Right kidney (tissue), 1 donor: ENCODE data around the gene FCHSD2.
"Not testable (repeated sequence)": the region's sequence is repeated elsewhere in the genome, so short reads cannot be mapped to it uniquely, and the experiment has no call there.

Experiments used
- DNase-seq: peaks from one replicate; pipeline ENCODE4 v3.0.0-alpha.2; 2016

The FCHSD2 gene

DNA sequence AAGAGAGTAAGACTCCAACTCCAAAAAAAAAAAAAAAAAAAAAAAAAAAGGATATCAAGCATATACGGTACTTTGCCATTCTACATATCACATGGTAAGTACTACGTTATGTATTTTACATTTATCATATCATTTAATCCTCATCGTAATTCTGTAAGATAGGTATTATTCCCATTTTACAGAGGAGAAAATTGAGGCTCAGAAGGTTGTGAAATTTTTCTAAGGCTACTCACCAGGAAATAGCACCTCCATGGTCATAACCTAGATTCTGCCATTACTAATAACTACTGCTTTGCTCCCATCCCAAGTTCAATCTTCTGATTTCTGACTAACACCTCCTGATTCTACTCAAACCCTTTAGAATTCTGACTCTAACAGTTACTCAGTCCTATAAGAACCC, 138.0 kb downstream of the FCHSD2 start:
- DNase-seq: no peak

DNA sequence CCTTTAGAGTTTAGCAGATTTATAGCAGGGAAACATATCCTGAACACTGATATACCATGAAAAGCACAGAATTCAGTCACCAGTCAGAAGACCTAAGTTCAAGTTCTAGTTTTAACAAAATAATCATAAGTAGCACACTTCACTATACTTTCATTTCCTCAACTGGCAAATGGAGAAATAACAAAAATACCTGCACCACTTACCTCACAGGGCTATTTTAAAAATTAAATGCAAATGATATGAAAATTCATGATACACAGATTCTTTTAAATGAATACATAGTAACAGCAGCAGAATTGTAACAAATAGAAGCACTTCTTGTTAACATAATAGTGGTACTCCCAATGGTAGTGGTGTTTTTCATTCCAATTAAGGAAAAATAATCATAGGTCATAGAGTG, 139.0 kb downstream of the FCHSD2 start:
- DNase-seq: no peak

DNA sequence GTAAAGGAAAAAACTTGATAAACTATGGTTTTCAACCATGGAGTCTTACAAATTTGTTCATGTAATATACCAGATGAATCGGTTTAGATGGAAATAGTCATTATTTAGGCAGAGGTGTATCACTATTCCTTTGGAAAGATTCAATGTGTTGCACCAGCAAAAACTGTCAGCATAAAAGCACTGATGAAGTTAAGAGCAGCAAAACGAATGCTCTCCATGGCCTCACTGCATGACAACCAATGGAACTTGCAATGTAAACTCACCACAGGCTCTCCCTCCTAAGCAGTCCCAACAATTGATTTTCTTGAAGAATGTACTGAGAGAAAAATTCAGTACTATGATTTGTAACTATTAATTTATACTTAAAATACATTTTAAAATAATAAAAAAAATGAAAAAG, 139.9 kb downstream of the FCHSD2 start:
- no peak for DNase-seq

DNA sequence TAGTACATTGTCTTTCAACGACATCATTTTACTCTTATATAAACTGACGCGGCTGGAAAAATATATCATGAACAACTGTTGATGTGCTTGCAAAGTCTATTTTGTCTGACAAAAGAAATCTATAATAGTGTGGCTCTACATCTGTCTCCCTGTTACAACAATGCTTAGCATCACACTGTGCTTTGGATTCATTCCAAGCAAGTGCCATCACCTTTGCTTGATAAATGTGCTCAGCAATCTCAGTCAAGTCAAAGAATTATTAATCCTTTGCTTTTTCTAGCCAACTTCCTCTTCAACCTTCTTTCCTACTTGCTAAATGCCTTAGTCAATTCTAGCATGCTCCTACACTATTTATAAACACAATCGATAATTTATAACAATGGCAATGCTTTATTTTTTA, 140.5 kb downstream of the FCHSD2 start:
- DNase-seq: no peak

DNA sequence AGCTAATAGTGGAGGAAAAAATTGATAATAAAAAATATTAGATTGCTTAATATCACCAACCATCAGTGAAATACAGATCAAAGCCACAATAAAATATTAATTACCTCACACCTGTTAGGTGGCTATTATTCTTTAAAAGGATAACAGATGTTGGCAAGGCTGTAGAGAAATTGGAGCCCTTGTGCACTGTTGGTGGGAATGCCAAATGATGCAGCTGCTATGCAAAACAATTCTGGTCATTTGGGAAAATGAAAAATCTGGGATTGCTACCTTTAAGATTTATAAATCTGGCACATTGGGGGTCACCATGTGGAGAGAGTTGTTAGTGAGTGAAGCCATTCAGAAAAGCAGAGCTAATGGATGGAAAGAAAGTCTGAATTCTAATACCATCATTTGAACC, 143.4 kb downstream of the FCHSD2 start:
- DNase-seq: no peak

DNA sequence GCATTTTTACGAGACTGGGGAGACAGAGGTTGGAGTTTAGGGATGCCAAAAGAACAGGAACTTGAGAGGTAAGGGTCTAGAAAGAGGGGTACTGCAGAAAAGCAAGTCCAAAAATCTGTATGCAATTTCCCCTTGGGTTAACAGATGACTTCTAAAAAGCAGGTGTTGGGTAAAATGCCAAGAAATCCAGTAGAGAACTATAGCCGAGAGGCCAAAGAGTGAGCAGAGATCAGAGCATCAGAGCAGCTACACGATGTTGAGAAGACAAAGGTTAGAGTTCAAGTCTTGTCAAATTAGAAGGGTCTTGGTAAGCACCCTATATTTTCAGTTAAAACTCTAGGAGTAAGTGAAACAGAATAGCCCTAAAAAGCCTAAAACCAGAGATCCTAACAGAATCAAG, 145.2 kb downstream of the FCHSD2 start:
- DNase-seq: no peak

DNA sequence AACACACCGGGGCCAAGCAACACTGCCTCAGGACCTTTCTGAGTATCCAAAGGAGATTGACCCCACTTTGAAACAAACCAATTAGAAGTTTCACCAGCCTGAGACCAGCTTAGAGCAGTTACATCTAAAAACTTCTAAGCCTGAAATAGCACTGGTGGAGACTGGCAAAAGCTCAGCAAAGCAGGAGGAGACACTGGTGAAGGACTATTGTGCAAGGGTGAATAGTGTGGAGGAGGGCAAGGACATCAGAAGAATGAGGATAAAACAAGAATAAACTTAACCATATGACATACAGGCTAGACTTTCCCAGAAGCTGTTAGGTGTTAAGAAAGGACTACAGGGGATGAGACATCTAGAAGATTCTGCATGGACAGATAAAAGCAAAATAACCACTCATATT, 152.4 kb downstream of the FCHSD2 start:
- no peak for DNase-seq

DNA sequence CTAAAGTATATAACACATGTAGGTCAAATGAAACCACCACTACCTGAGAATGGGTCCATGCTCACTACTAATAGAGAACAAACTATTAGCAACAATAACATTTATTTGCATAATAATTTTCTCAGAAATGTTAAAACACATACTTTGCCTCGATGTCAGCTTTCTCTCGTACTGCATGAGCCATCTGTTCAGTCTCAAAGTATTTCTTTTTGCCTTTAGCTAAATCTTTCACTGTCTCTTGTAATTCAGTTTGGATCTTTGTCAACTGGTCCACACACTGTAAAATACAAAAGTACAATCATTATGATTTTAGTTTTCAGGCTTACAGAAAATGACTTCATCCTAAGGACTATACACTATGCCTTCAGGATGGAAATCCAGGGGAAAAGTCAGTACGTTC, 153.3 kb downstream of the FCHSD2 start:
- DNase-seq: no peak

DNA sequence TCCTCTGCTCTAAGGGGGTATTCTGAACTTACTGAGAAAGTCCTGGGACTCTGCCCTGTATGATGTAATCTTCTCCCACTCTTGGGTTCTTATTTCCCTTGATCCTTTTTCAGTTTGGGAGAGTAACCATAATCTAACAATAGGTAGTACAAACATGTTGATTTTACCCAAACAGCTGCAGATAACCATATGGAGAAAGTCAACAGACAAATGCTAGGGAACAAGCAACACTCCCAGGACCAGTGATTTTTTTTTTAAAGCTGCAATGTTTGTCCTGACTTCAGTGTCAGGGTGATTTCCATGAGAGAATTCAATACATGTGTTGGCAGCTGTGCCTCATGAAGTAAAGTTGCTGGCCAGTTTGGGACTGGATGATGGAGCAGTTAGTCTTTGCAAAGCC, 156.5 kb downstream of the FCHSD2 start:
- DNase-seq: no peak

DNA sequence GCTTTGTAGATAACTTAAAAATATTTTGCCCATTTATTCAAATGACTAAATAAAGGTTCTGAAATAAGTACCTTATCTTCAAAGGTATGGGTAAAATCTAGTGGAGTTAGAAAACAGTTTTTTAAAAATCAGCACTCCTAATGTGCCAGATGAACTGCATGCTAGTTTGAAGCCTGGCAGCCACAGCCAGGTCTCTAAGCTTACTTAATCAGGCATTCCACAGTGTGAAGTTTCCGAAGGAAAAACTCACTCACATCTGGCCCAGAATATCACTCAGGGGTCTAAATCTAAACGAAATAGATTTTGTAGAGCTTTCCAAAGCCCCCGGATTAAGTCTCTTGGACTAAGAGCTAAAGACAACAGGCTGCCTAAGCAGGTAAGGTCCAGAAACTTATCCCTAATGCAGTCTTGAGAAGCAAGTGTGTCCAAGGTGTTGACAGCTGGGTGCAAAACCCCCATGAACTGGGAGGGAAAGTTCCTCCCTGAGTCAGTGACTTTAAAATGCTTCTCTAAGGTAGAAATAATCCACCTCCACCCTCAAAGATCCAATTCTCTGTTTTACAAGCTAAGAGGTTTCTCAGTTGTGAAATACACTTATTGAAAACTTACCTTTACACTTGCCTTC, 157.6 kb downstream of the FCHSD2 start:
- DNase-seq: no peak

DNA sequence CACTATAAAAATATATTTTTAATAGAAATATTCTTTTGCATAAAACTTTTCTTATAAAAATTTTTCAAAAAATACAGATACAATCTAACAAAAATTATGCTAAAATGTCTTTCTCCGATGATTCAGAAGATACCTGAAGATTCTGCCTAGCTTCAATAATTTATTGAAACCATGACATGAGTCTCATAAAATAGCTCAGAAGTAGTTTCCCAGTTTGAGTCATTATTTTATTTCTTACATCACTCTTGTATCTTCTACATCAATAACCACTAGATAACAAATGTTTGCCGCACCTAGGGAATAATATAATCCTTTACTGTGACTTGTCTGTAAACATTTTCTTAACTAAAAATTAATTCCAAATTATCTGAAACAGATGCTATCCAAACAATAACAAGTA, 158.6 kb downstream of the FCHSD2 start:
- DNase-seq: no peak

DNA sequence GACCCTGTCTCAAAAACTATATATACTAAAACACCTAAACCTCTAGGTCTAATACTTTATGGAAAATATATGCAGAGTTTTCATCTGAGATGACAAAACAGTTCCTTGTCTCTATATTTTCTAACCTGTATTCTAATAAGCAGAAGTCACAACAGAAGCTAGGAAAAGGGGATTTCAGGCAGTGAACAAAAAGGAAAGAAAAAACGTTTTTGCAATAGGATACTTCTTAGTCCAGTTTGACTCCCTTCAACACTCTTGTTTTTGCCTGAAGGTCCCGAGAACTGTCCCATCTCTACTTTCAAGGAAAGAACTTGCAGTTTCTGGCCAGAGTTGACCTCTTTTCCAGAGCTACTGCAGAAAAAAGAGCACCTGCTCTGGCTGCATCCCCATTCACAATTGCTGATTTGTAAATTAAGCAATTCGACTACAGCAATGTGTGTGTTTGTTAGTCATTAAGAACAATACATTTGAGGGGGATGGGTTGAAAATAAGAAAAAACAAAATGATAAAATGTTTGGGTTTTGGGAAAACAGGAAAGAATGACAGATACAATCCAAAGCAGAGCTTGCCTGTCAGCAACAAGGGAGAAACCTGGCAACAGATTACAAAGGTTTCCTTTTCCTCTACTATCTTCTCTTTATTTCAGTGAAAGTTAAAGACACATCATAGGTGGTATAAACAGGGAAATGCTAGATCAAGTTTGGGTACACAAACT, 160.0 kb downstream of the FCHSD2 start:
- DNase-seq: no peak

DNA sequence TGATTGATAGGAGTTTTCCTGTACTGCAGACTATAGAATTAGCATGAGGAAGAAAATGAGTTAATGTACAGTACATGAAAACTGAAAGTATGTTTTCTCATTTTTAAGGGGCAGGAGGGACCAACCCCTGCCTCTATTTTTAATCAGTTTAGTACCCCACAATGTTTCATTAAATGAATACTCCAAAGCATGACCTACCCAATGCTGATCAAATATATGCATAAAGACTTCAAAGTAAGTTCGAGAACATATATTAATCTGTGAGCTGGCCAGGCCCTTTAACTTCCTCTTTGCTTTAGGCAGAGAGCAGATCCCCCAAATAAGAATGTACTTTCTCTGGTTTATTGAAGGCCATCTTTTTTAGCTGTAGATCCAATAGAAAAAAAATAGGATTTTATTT, 161.0 kb downstream of the FCHSD2 start:
- no peak for DNase-seq

DNA sequence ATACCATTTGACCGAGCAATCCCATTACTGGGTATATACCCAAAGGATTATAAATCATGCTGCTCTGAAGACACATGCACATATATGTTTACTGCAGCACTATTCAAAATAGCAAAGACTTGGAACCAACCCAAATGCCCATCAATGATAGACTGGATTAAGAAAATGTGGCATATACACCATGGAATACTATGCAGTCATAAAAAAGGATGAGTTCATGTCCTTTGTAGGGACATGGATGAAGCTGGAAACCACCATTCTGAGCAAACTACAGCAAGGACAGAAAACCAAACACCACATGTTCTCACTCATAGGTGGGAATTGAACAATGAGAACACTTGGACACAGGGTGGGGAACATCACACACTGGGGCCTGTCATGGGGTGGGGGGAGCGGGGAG, 164.3 kb downstream of the FCHSD2 start:
- DNase-seq: not testable (repeated sequence)

DNA sequence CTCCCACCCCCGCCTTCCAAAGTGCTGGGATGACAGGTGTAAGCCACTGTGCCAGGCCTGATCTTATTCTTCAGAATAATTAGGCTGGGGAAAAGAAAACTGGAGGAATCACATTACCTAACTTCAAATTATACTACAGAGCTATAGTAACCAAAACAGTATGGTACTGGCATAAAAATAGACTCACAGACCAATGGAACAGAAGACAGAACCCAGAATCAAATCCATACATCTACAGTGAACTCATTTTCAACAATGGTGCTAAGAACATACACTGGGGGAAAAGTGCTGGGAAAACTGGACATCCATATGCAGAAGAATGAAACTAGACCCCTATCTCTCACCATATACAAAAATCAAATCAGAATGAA, 165.6 kb downstream of the FCHSD2 start:
- not testable (repeated sequence) for DNase-seq

DNA sequence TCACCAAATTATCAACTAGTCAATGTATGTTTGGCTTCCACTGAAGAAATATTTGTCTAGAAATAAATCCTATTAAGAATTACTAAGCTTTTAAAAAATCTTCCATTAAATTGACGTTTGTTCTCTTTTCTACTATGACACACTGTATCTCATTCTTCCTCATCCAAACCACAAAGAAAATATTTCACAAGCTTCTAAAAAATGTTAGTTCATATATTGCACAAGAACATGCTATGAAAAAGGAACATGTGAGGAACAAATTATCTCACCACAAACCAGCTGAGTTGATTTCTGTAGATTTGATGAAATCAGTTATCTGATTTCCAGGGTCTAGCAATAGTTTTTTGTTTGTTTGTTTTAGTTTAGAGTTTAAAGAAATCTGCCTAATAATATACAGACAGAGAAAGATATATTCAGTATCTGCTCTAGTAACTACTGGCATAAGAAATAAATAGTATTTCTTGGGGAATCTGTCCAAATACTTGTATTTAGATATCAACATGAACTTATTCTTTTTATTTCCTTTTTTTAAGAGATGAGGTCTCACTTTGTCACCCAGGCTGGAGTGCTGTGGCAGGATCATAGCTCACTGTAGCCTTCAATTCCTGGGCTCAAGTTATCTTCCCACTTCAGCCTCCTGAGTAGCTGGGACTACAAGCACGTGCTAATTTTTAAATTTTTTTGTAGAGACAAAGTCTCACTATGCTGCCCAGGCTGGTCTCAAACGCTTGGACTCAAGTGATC, 166.2 kb downstream of the FCHSD2 start:
- DNase-seq: no peak

DNA sequence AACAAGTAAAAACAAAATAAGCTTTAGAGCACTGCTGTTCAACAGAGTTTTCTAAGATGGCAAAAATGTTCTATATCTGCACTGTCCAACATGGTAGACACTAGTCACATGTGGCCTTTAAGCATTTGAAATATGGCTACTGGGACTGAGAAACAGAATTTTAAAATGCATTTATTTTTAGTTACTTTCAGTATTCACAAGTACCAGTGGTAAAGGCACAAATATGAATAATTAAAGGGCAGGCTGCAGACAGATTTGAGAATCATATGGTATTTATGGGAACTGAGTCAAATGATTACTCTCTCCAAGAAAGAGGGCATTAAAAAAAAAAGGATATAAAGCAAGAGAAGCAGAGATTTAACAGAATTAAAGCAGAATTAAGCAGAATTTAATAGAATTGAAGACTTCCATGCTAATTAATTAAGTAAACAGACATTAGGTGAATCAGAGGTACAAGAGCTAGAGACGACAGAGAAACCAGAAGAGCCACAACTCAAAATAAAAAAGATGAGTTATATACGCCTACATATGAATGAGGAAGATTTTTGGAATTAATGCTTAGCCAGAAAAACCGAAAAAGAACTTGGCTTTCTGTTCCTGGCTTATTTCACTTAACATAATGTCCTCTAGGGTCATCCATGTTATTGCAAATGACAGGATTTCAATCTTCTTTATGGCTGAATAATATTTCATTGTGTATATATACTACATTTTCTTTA, 167.5 kb downstream of the FCHSD2 start:
- DNase-seq: no peak

DNA sequence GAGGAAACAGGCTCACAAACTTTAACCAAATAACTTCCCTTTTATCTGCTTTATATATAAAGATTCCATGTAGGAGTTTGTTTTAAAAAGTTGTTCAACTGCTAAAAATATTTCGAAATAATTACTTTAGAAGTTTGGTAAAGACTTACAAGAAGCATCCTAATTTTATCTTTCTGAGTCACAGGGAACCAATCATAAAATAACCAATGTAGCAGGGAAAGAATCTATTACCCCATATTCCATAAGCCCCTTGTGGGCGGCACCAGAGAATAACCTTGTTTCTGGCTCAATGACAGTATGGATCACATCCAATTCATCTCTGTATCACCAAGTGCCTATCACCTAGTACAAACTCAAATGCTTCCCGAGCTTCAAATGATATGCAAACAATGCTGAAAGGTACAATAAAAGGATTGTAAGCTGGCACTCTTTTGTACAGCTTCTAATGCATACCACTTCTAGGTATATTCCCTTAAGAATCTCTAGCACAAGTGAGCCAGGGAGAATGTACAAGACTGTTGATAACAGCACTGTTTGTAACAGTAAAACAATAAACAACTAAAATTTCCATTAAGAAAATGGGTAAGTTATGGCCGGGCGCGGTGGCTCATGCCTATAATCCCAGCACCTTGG, 169.5 kb downstream of the FCHSD2 start:
- no peak for DNase-seq

DNA sequence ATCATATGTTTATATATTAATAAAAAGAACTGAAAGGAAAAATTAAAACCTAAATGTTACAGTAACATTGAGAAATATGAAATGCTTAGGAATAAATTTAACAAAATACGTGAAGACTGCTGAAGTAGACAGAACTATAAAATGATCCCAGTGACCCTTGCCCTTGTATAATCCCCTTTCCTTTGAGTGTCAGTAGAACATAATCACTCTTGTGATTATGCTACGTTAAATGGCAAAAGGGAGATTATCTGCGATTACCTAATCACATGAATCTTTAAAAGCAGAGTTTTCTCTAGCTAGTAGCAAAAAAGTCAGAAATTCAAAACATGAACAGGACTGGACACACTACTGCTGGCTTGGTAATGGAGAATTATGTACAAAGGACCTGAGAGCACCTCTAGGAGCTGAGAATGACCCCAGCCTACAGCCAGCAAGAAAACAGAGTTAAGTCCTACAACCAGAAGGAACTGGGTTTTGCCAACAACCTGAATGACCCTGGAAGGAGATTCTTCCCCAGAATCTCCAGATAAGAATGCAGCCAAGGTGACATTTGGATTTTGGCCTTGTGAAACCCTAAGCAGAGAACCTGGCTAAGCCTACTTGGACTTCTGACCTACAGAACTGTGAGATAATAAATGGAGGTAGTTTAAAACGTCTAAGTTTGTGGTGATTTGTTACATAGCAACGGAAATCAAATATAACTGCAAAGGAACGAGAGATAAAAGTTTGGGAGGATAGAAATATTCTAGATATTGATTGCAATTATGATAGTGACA, 170.7 kb downstream of the FCHSD2 start:
- DNase-seq: no peak

DNA sequence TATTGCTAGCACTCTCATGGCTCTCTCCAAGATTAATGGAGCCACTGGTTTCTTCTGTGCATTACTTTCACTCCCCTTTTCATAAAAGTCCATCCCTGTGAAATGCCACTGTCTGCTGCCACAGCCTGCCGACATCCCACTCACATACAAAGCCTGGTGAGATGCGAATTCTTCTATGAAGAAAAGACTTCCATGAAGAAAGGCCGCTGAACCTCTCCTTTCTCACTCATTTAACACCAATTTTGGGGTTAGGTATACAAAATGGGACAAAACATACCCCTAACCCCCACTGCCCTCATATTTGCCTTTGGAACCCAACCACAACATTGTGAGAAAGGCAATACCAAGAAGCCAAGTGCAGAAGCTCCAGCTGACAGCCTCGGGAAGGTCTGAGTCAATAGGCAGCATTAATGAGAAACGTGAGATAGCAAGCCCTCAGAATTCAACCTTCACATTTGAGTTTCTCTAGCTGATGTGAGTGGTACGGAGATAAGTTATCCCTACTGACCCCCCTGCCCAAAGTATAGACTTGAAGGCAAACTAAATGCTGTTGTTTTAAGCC, 171.5 kb downstream of the FCHSD2 start:
- DNase-seq: no peak

DNA sequence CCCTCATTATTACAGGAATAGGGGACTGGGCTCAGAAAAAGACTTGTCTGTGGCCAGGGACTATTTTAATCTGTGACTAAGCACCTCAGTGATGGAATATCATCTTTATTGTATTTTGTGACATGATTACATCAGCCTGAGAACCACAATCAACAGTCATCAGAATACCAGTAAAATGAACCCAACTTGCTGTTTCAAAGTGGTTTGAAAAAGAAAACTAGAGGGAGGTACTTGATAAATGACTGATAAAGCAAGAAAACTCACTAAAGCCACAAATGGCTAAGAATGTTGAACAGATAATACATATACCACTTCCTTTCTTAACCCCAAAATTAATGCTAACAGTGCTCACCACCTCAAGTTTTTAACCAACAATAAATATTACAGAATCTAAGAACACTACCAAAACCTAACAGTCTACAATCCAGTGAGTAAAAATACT, 172.2 kb downstream of the FCHSD2 start:
- DNase-seq: no peak
